OCI-LY7 (cell line): Measurements from ENCODE around the gene HECW1.

Experiments
- EZH2phosphoT487 ChIP-seq: fragments of 200-600 bp; sonication (generic); IDR thresholded peaks from 2 replicates; pipeline ENCODE4 v1.6.1; 2018; ENCODE audit warnings: low read depth, borderline replicate concordance, mild to moderate bottlenecking, mixed run types, antibody characterized with exemption, low read length, moderate library complexity, mixed read lengths
- TF ChIP-seq, protein P1 (sequence below): fragments of 200-600 bp; sonication (generic); conservative IDR thresholded peaks from 2 replicates; pipeline ENCODE4 v1.5.1; 2014; ENCODE audit warnings: mild to moderate bottlenecking, antibody characterized with exemption, low read length, moderate library complexity, mixed read lengths

- TF ChIP-seq, protein P1, sequence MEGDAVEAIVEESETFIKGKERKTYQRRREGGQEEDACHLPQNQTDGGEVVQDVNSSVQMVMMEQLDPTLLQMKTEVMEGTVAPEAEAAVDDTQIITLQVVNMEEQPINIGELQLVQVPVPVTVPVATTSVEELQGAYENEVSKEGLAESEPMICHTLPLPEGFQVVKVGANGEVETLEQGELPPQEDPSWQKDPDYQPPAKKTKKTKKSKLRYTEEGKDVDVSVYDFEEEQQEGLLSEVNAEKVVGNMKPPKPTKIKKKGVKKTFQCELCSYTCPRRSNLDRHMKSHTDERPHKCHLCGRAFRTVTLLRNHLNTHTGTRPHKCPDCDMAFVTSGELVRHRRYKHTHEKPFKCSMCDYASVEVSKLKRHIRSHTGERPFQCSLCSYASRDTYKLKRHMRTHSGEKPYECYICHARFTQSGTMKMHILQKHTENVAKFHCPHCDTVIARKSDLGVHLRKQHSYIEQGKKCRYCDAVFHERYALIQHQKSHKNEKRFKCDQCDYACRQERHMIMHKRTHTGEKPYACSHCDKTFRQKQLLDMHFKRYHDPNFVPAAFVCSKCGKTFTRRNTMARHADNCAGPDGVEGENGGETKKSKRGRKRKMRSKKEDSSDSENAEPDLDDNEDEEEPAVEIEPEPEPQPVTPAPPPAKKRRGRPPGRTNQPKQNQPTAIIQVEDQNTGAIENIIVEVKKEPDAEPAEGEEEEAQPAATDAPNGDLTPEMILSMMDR: no peak
- TF ChIP-seq EZH2phosphoT487: no peak
Observed at GRCh38 chr7:43612599-43613589, 500.4 kb downstream of the HECW1 start.
